SK-N-SH (cell line): ENCODE data around the gene UCK1. TPM values are rescaled to one million over a fixed set of nuclear protein-coding genes. Genes with fewer than 3 reads are reported as not detected.

Experiments used
- CTCF ChIA-PET: fragments of 300-600, 350-600 bp; formaldehyde crosslinking; extraction: SDS; loops from one replicate; lab custom pipeline; 2021; lab: Yijun Ruan, JAX
- POLR2A ChIA-PET: fragments of 350-600 bp; sonication (Branson Sonifier 250); formaldehyde crosslinking; extraction: SDS; loops from one replicate; lab custom pipeline; 2020; ENCODE audit warnings: antibody characterized with exemption, inconsistent platforms; lab: Yijun Ruan, JAX
- DNase-seq: peaks from one replicate; pipeline ENCODE4 v3.0.0; 2012
- H2AFZ ChIP-seq: fragments of 200-600 bp; sonication (generic); 2 replicates; pipeline ENCODE4 v1.8.1; 2016; ENCODE audit warnings: antibody characterized with exemption, mild to moderate bottlenecking, low read depth
- H3F3A ChIP-seq: fragments of 200-600 bp; sonication (generic); replicated peaks from 2 replicates; pipeline ENCODE3; 2016; ENCODE audit warnings: antibody characterized with exemption, mild to moderate bottlenecking; ENCODE audit not compliant: insufficient read depth
- H3K27ac ChIP-seq, 2 experiments: fragments of 200-500 bp in 1 of 2; fragments of 200-600 bp in 1 of 2; sonication (Bioruptor generic) in 1 of 2; sonication (generic), shearing (Covaris generic) in 1 of 2; 2 replicates each; pipeline versions ENCODE4 v1.5.1 to v1.6.1; 2014 to 2016; ENCODE audit warnings: low read depth in 2 of 2, inconsistent platforms in 1 of 2, low read length in 1 of 2, mild to moderate bottlenecking in 1 of 2, mixed read lengths in 1 of 2
- H3K27me3 ChIP-seq: fragments of 200-600 bp; sonication (generic), shearing (Covaris generic); 2 replicates; pipeline ENCODE4 v1.6.1; 2016; ENCODE audit warnings: mixed run types; ENCODE audit not compliant: insufficient read depth
- H3K36me3 ChIP-seq, 2 experiments: fragments of 200-500 bp in 1 of 2; fragments of 200-600 bp in 1 of 2; sonication (Bioruptor generic) in 1 of 2; sonication (generic) in 1 of 2; replicated peaks in 1 of 2; 2 replicates each; pipeline versions ENCODE3 to v1.5.1; 2014 to 2016; ENCODE audit warnings: low read length in 1 of 2, mild to moderate bottlenecking in 1 of 2; ENCODE audit not compliant: insufficient read depth in 2 of 2, control insufficient read depth in 1 of 2
- H3K4me1 ChIP-seq, 2 experiments: fragments of 200-500 bp in 1 of 2; fragments of 200-600 bp in 1 of 2; sonication (Bioruptor generic) in 1 of 2; sonication (generic), shearing (Covaris generic) in 1 of 2; 2 replicates each; pipeline versions ENCODE4 v1.5.1 to v1.6.1; 2014 to 2016; ENCODE audit warnings: low read depth in 1 of 2, low read length in 1 of 2, mixed run types in 1 of 2; ENCODE audit not compliant: insufficient read depth in 2 of 2, control insufficient read depth in 1 of 2
- H3K4me2 ChIP-seq: fragments of 200-600 bp; sonication (generic), shearing (Covaris generic); 2 replicates; pipeline ENCODE4 v1.6.1; 2017; ENCODE audit warnings: mixed run types
- H3K4me3 ChIP-seq, 2 experiments: fragments of 200-500 bp in 1 of 2; fragments of 200-600 bp in 1 of 2; sonication (Bioruptor generic) in 1 of 2; sonication (generic), shearing (Covaris generic) in 1 of 2; 2 replicates each; pipeline versions ENCODE4 v1.5.1 to v1.8.1; 2014 to 2016; ENCODE audit warnings: low read depth in 2 of 2, inconsistent platforms in 1 of 2, low read length in 1 of 2, mild to moderate bottlenecking in 1 of 2, mixed read lengths in 1 of 2, moderate library complexity in 1 of 2
- H3K79me2 ChIP-seq: fragments of 200-600 bp; sonication (generic); 2 replicates; pipeline ENCODE4 v1.8.1; 2017; ENCODE audit warnings: mild to moderate bottlenecking; ENCODE audit not compliant: insufficient read depth
- H3K9ac ChIP-seq: fragments of 200-600 bp; sonication (generic); 2 replicates; pipeline ENCODE4 v1.6.1; 2017; ENCODE audit warnings: mixed run types
- H3K9me2 ChIP-seq: fragments of 200-600 bp; sonication (generic); 2 replicates; pipeline ENCODE4 v1.6.1; 2017; ENCODE audit warnings: mixed run types
- H3K9me3 ChIP-seq: fragments of 200-600 bp; sonication (generic); 2 replicates; pipeline ENCODE4 v1.6.1; 2017; ENCODE audit warnings: mixed run types, mild to moderate bottlenecking, moderate library complexity
- H4K20me1 ChIP-seq: fragments of 200-600 bp; sonication (generic); 2 replicates; pipeline ENCODE4 v1.6.1; 2017; ENCODE audit warnings: mild to moderate bottlenecking, mixed run types; ENCODE audit not compliant: insufficient read depth
- ELF1 ChIP-seq: IDR thresholded peaks from 2 replicates; pipeline ENCODE4 v1.4.0; 2012
- EZH2phosphoT487 ChIP-seq: fragments of 200-600 bp; sonication (generic); IDR thresholded peaks from 2 replicates; pipeline ENCODE4 v1.6.1; 2017; ENCODE audit warnings: low read depth, mixed run types, mild to moderate bottlenecking, antibody characterized with exemption, moderate library complexity, borderline replicate concordance
- FOSL2 ChIP-seq: IDR thresholded peaks from 2 replicates; pipeline ENCODE4 v1.4.0; 2012; ENCODE audit warnings: low read depth, mild to moderate bottlenecking, moderate library complexity, borderline replicate concordance
- GABPA ChIP-seq: IDR thresholded peaks from 2 replicates; pipeline ENCODE4 v1.4.0; 2012; ENCODE audit warnings: low read depth, mild to moderate bottlenecking
- MXI1 ChIP-seq: IDR thresholded peaks from 2 replicates; pipeline ENCODE4 v1.6.1; 2012; ENCODE audit warnings: mild to moderate bottlenecking, low read depth, low read length, improper control_type of control experiment
- NRF1 ChIP-seq: IDR thresholded peaks from 2 replicates; pipeline ENCODE4 v1.6.1; 2012; ENCODE audit warnings: low read depth, mild to moderate bottlenecking, low read length
- POLR2AphosphoS5 ChIP-seq: IDR thresholded peaks from 2 replicates; pipeline ENCODE4 v1.6.1; 2012; ENCODE audit warnings: low read depth, low read length
- RAD21 ChIP-seq: IDR thresholded peaks from 2 replicates; pipeline ENCODE4 v1.6.1; 2012; ENCODE audit warnings: mild to moderate bottlenecking, low read length
- RFX5 ChIP-seq: IDR thresholded peaks from 2 replicates; pipeline ENCODE4 v1.6.1; 2012; ENCODE audit warnings: mild to moderate bottlenecking, improper control_type of control experiment, low read length
- SMC3 ChIP-seq: IDR thresholded peaks from 2 replicates; pipeline ENCODE4 v1.6.1; 2012; ENCODE audit warnings: low read depth, low read length, improper control_type of control experiment
- TAF1 ChIP-seq: IDR thresholded peaks from 2 replicates; pipeline ENCODE4 v1.6.1; 2012; ENCODE audit warnings: low read depth, mild to moderate bottlenecking, low read length, moderate library complexity, borderline replicate concordance
- TCF12 ChIP-seq: IDR thresholded peaks from 2 replicates; pipeline ENCODE4 v1.4.0; 2012
- WGBS: methylation state at CpG from one replicate; pipeline ENCODE4 v1.1.6; 2017; ENCODE audit warnings: low lambda C conversion rate; 5-methylcytosine and 5-hydroxymethylcytosine counted together
- polyA plus RNA-seq, 3 experiments: library from polyadenylated mRNA; depleted of rRNA; stranded (reverse); fragments of >200 nt; gene quantifications; 2 replicates each; pipeline ENCODE4 v1.2.3, GENCODE V29; 2012
- TF ChIP-seq, protein P1 (sequence below): fragments of 200-600 bp; sonication (generic); IDR thresholded peaks from 2 replicates; pipeline ENCODE4 v1.6.1; 2017; ENCODE audit warnings: antibody characterized with exemption, mild to moderate bottlenecking, moderate library complexity
- TF ChIP-seq, protein P2 (sequence below): IDR thresholded peaks from 2 replicates; pipeline ENCODE4 v1.4.0; 2012; ENCODE audit warnings: low read depth, borderline replicate concordance

Gene UCK1
- polyA plus RNA-seq, 1 of the 3 experiments (the other 2 are of a cell fraction) = 32.9 TPM

GRCh38 chr9:131500377-131500776 lies 30.7 kb downstream of the UCK1 start (continued):
- TF ChIP-seq, protein P1, sequence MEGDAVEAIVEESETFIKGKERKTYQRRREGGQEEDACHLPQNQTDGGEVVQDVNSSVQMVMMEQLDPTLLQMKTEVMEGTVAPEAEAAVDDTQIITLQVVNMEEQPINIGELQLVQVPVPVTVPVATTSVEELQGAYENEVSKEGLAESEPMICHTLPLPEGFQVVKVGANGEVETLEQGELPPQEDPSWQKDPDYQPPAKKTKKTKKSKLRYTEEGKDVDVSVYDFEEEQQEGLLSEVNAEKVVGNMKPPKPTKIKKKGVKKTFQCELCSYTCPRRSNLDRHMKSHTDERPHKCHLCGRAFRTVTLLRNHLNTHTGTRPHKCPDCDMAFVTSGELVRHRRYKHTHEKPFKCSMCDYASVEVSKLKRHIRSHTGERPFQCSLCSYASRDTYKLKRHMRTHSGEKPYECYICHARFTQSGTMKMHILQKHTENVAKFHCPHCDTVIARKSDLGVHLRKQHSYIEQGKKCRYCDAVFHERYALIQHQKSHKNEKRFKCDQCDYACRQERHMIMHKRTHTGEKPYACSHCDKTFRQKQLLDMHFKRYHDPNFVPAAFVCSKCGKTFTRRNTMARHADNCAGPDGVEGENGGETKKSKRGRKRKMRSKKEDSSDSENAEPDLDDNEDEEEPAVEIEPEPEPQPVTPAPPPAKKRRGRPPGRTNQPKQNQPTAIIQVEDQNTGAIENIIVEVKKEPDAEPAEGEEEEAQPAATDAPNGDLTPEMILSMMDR = no peak
- TF ChIP-seq POLR2AphosphoS5 (no peak), SMC3 (no peak), TCF12 (no peak), NRF1 (no peak), MXI1 (no peak)

DNA sequence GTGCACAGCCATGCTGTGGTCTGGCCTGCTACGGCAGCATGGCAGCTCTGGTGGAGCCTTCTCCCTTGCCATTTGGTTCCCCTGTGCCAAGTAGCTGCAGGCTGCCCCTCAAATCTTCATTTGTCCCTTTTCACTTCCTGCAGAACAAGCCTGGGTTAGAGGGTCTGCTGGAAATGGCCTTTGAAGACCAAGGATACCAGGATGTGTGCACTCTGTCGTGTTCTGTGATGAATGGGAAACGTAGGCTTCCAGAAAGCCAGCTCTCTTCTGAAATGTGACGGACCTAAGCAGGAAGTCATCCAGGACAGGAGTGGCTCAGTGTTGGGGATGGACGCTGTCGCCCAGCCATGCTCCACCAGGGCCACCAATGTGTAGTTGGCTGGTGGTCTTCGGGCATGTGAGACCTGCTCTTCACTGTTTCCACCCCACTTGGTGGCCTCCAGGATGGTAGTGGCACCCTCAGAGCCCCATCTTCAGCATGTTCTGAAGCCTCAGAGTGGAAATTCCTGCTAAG lies 31.8 kb downstream of the UCK1 start:
- Histone ChIP-seq H3K79me2 (peaks cover 12% of the 10 kb centered on the region; the same call in 1 of the 2 replicates), H3K4me1 (peaks cover 3 to 15% of the 10 kb centered on the region in 2 experiments; a peak in 1 of 4 replicates), H2AFZ (no peak overlapping the region), H3K4me3 (no peak overlapping the region), H3K36me3 (peaks cover 25 to 62% of the 10 kb centered on the region in 2 experiments), H3K27ac (peak overlapping the region in 1 of 2 experiments; percentile 2; a peak in 1 of 4 replicates), H3K27me3 (no peaks in the 10 kb centered on the region), H3K4me2 (no peak overlapping the region), H4K20me1 (0 out of 2 replicates have a peak, but pooled peaks cover 4% of the 10 kb centered on the region), H3K9ac (no peak overlapping the region), H3F3A (peaks cover 38% of the 10 kb centered on the region), H3K9me2 (no peaks in the 10 kb centered on the region)
- ChIA-PET POLR2A (no interaction called here), CTCF (interaction anchor here (0.7 to 3.8 kb wide), 5 partner anchors 13 to 375 kb away, joined by 3 to 19 read pairs (median 4); no protein-coding TSS in a partner anchor)
- WGBS = 89% methylated on average over 7 of the region's 7 CpGs
- TF ChIP-seq FOSL2 (no peak), GABPA (no peak), MXI1 (no peak), POLR2AphosphoS5 (no peak), RAD21 (no peak), TAF1 (no peak), ELF1 (no peak), RFX5 (no peak), EZH2phosphoT487 (no peak)
- TF ChIP-seq, protein P2, sequence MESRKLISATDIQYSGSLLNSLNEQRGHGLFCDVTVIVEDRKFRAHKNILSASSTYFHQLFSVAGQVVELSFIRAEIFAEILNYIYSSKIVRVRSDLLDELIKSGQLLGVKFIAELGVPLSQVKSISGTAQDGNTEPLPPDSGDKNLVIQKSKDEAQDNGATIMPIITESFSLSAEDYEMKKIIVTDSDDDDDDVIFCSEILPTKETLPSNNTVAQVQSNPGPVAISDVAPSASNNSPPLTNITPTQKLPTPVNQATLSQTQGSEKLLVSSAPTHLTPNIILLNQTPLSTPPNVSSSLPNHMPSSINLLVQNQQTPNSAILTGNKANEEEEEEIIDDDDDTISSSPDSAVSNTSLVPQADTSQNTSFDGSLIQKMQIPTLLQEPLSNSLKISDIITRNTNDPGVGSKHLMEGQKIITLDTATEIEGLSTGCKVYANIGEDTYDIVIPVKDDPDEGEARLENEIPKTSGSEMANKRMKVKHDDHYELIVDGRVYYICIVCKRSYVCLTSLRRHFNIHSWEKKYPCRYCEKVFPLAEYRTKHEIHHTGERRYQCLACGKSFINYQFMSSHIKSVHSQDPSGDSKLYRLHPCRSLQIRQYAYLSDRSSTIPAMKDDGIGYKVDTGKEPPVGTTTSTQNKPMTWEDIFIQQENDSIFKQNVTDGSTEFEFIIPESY = no peak
- TF ChIP-seq, all 33 proteins: peak for 0
- H3K9me3 ChIP-seq = no peaks in the 10 kb centered on the region
- no peak for DNase-seq
